Kidney tubule cell (primary cell): ENCODE measurements around the gene SLC43A2.

Source experiments
- DNase-seq: peaks from one replicate; pipeline ENCODE4 v3.0.0-alpha.2; 2018; ENCODE audit warnings: low spot score

The SLC43A2 gene

GRCh38 chr17:1643999-1644492 lies 15.4 kb upstream of the SLC43A2 start:
- DNase-seq, result peak; percentile 53

DNA sequence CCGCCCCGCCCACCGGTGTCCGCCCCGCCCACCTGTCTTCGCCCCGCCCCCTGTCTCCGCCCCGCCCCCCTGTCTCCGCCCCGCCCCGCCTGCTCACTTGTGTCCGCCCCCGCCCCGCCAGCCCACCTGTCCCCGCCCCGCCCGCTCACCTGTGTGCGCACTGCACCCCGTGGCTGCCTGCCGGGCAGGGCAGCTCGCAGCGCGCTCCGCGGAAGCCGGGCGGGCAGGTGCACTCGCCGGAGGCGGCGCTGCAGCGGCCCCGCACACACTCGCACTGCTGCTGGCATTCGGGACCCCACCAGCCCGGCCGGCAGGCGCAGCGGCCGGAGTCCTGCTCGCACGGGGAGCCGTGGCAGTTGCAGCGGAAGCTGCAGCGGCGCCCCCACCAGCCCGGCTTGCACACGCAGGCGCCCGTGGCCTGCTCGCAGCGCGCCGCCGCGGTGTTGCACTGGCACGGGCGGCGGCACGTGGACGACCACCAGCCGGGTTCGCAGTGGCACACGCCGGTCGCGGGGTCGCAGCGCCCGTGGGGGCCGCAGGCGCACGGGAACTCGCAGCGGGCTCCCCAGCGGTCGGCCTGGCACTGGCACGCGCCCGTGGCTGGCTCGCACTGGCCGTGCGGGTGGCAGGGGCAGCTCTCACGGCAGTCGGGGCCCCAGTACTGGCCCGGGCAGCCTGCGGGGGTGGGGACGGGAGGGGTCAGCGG lies 14.8 kb upstream of the SLC43A2 start:
- peak; percentile 66 for DNase-seq

DNA sequence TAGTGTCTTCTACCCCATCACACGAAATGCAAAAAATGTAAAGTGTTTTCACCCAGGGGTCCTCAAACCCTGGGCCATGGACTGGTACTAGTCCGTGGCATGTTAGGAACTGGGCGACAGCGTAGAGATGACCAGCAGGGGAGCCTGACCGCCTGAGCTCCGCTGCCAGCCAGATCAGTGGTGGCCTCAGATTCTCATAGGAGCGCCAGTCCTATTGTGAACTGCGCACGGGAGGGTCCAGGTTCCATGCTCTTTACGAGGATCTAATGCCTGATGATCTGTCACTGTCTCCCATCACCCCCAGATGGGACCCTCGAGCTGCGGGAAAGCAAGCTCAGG lies 12.4 kb upstream of the SLC43A2 start:
- DNase-seq, result no peak

- no peak for DNase-seq
These were observed 11.9 kb upstream of the SLC43A2 start for GRCh38 chr17:1640329-1641064.

DNA sequence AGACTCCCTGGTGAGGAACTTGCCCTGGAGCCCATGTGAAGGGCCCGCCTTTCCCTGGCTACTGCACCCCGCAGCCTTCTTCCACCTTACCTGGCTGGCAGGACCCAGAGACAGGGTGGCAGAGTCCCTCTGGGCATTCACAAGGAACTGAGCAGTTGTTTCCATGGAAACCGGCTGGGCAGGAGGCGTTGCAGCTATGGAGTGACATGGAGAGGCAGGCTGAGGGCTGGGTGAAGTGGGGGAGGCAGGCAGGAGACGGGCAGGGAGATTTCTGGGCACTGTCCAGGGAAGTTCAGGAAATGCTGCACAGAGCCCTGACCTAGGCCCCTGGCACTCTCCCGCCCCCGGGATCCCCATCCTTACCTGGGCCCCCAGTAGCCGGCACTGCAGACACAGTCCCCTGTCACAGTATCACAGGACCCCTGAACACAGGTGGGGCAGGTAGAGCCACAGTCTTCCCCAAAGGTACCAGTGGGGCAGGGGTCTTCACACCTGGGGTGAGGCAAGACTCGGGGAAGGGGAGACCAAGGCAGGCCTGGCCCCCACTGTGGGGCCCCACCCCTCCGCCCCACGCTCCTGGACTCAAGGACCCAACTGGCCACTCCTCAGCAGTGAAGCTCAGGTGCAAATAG lies 11.0 kb upstream of the SLC43A2 start:
- DNase-seq, result peak; percentile 64

GRCh38 chr17:1638624-1639300 lies 10.1 kb upstream of the SLC43A2 start:
- no peak for DNase-seq

DNA sequence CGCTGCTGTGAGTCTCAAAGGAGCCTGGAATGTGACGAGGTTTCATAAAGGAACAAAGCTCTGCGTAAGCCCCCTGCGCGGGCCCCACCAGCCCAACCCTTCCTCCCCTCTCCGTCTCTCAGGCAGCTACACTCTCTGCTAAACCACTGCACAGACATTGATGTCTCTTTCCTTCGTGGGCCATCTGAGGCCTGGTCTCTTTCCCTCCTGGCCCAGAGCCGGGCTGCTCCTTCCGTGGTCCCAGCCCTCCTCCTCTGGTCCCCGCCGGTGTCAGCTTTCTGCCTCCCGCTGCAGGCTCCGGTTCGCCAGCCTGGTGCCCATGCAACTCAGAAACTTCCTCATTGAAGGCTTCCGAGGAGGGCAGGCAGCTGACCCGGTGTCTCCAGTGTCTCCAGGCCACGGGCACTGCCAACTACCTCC lies 9.5 kb upstream of the SLC43A2 start:
- no peak for DNase-seq

- no peak for DNase-seq
These were observed 8.2 kb upstream of the SLC43A2 start for GRCh38 chr17:1636732-1637285.

GRCh38 chr17:1635675-1636465 lies 7.2 kb upstream of the SLC43A2 start:
- DNase-seq, result no peak

GRCh38 chr17:1634841-1635650 lies 6.4 kb upstream of the SLC43A2 start:
- DNase-seq, result no peak

DNA sequence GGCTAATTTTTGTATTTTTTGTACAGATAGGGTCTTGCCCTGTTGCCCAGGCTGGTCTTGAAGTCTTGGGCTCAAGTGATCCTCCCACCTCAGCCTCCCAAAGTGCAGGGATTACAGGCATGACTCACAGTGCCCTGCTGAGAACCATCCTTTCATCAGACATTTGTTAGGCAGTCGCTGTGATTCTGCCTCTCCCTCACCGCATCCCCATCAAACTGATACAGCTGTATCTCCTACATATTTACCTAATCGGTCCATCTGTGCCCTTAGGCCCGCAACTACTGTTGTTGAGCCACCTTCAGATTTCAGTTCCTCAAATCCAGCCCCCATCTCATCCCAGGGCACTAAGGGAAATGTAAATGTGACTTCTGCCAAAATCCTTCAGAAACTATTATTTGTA lies 2.0 kb upstream of the SLC43A2 start:
- DNase-seq, result no peak

- peak; percentile 59 for DNase-seq
These were observed 1.1 kb upstream of the SLC43A2 start for GRCh38 chr17:1629504-1630310.

DNA sequence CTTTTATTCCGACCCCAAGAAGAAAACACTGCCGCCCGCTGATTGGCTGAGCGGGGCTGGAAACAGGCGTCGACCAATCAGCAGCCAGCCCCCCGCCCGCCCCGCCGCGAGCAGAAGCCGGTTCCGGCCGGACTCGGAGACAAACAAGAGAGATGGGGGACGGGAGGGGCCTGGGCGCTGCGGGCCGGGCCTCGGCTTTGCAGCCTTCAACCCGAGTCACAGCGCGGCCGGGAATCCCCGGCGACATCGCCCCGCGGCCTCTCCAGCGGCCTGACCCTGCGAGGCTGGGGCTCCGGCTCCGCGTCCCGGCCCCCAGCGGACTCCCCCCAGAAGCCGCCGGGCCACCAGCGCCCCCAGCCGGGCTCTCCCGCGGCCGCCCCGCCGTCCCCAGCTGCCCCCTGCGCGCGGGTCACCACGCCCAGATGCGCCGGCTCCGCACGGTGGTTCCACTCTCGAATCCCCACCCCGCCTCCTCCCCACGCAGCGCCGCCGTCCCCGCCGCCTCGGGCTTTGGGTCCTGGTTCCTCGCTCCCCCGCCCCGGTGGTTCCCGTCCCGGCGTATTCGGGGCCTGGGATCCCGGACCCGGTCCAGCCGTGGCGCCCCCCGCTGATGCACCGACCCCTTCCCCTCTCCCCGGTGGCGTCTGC lies 346 bp upstream of the SLC43A2 start:
- DNase-seq, result peak; percentile 95

DNA sequence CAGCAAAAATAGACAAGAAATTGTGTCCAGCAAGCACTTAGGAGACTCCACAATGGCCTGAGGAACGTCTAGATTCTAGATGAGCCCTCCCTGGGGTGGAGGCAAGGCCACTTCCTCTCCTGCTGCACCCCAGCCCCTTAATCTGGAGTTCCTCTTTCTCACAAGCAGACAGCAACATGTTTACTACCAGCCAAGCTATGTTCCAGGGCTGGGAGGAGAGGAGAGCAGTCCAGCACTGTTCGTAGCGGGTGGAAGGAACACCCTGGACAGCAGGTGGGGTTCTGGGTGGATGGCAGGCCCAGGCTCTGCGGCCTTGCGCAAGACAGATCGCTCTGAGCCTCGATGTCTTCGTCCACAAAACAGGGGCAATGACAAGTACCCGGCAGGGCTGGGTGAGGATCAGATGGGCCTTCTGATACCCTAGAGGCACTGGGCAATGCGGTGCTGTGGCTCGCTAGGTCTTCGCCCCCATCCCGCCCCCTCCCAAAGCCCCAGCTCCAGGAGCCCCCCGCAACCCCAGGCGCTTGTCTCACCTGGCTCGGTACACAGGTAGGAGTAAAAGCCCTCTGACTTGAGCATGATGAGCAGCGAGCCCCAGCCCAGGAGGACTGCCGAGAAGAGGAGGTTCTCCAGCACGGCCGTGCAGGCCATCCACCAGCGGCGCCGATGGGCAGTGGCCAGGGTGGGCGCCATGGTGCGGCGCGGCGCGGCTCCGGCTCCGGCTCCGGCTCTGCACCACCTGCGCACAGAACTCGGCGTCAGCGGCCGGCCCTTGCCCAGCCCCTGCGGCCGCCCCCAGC lies 1.3 kb downstream of the SLC43A2 start:
- DNase-seq, result no peak

DNA sequence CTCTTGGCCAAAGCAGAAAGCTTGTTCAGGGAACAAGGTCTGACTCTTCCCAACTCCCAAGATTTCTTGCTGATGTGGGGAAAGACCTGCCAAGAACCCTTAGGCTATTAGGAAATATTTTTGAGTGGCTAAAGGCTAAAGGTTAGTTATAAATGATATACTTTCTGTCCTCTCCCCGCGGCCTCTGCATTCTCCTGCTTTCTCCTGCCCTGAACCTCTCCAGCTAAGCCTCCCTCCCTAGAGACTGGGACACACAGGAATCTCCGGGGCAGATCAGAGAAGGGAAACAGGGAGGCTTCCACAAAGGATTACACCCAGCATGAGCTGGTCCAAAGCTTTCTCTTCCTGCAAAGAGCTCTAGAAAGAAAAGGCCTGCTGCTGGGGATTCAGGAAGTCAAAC lies 2.3 kb downstream of the SLC43A2 start:
- DNase-seq, result no peak

GRCh38 chr17:1625581-1625980 lies 3.1 kb downstream of the SLC43A2 start:
- DNase-seq, result no peak

DNA sequence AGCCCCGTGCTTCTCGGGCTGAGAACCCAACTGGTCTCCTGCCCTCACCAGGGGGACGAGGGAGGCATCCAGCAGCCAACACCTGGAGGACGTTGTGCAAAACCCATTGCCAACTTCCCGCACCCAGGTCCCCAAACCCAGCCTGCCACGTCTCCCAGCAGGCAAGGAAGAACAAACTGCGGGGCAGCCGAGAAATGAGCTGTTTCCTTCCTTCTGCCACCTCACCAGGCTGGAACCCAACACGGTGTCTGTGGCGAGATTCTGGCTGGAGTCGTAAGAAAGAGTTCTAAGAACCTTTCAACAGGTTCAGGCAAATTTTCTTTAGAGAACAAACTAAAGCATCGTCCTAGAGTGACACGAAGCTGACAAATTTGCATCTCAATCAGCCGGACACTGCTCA lies 3.6 kb downstream of the SLC43A2 start:
- DNase-seq, result no peak

DNA sequence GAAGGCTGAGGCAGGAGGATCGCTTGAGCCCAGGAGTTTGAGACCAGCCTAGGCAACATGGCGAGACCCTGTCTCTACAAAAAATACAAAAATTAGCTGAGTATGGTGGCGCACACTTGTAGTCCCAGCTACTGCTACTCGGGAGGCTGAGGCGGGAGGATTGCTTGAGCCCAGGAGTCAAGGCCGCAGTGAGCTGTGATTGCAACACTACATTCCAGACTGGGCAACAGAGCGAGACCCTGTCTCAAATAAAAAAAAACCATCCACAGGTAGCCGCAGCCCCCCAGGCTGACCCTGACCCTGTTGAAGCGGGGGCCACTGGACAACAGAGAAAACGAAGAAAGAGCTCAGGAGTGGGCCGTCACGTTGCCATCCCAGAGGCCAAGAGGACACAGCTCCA lies 4.0 kb downstream of the SLC43A2 start:
- DNase-seq, result no peak
